GM19397 (cell line): ENCODE results near the gene DPYSL4.
"Not testable (repeated sequence)": the region's sequence is repeated elsewhere in the genome, so short reads cannot be mapped to it uniquely, and the experiment has no call there.

ENCODE experiments used
- ATAC-seq: cut with Tn5 transposase; IDR thresholded peaks from one replicate; pipeline ENCODE4 v1.9.1; 2021; ENCODE audit warnings: mild to moderate bottlenecking, moderate library complexity; ENCODE audit not compliant: unreplicated experiment

DPYSL4 gene

DNA sequence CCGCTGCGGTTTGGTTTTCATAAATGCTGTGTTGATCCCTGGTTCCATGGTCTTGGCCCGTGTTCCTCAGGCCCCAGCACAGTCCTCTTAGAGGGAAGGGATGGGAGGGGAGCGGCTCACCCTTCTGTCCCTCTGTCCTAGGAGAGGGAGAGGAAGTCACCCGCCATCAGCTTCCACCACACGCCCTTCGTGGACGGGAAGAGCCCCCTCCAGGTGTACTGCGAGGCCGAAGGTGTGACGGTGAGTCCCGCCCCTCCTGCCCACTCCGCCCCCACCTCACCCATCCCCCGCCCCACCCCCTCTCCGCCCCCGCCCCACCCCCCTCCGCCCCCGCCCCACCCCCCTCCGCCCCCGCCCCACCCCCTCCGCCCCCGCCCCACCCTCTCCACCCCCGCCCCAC is 37.5 kb upstream of the DPYSL4 start:
- no peak for ATAC-seq

- ATAC-seq = no peak
These were observed 36.8 kb upstream of the DPYSL4 start for GRCh38 chr10:132149917-132150316.

- no peak for ATAC-seq
These were observed 36.0 kb upstream of the DPYSL4 start for GRCh38 chr10:132150777-132151176.

DNA sequence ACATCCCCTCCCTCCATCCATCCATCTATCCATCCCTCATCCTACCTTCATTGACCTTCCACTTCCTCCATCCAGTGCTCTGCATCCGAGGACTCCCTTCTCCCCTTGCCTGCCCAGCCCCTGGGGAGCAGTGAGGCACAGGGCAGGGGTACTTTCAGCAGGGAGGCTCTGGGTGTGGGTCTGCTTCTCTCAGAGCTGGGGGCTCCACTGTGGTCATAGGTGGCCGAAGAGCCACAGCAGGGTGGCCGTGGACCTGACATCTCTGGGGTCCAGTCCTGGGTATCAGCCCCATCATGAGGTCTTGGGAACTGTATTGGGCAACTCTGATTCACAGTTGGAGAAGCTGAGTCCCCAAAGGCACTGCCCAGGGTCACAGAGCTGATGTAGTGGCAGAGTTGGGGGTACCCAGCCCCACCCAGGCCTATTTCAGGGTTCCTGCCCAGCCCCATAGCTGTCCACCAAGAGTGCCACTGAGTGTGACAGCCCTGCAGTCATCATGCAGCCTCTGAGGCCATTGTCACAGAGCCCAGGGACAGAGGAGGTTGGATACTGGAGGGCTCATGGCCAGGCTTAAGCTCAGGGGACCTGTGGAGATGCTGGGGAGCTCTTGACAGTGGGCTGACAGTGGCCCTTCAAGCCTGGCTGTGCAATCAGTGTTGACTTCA is 35.3 kb upstream of the DPYSL4 start:
- ATAC-seq = no peak

DNA sequence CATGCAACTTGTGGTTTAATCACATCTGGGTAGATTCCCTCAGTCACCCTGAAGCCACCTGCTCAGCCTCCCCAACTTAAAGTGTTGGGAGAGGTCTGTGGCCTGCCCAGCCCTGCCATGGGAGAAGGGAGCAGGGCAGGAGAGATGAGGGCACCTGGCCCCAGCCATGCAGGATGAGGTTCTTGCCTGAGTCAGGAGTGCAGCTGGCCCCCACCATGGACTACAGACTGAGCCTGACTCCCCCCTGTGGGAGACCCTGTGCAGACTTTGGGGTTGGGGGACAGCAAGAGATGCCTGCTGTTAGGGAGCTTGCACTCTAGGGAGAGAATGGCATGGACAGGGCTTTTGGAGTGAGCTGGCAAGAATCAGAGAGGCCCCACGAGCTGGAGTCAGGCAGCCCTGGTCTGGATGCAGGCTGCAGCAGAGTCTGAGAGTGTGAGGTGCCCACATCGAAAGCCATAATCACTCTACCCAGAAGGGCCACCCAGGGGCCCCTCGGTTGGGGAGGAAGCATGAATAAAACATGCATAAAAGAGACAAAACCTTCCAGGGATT is 34.7 kb upstream of the DPYSL4 start:
- no peak for ATAC-seq

DNA sequence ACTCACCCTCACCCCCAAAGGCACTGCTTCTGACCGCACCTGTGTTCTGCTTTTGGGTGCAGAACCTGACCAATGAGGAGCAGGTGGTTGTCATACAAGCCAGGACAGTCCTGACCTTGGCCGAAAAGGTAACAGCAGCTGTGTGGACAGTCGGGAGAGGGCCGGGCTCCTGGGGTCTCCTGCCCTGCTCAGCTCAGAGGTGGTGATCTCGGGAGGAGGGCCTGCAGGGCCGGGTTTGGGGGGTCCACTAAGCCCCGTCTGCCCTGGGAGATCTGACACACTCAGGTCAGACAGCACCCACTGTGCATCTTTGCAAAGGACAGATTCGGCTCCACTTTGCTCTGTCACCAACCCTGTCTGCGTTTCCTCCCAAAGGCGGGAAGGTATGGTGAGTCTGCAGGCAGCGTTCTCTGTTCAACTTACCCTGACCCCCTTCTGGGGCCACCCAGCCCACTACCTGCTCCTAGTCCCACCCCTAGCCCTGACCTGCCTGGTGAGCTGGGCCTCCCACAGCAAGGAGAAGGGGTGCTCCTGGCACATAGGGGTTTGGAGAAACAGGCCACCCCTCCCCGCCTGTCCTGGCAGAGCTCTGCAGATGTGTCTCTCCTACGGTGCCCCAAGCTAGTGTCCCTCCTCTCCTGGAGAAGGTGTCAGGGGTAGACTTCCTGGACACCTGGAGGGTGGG is 33.7 kb upstream of the DPYSL4 start:
- no peak for ATAC-seq

DNA sequence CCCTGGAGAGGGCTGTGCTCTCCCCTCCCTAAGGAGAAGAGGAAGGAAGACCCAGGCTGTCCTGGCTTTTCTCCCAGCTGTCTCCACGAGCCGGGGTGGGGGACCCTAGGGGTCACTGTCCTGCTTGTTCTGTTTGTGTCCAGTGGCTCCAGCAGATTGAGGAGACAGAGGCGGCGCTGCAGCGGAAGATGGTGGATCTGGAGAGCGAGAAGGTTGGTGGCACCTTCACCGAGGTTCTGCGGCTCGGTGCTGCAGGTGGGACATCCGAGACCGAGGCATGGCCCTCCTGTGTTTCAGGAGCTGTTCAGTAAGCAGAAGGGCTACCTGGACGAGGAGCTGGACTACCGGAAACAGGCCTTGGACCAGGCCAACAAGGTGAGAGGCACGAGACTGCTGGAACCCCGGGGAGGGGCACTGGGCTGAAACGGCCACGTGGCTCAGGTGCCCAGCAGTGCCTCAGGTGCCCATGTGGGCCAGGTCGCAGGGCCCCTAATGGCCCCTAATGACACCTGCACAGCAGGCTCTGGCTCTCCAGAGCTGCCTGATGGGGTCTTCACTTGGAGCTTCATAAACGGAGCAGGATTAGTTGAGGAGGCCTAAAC is 33.0 kb upstream of the DPYSL4 start:
- ATAC-seq = no peak

GRCh38 chr10:132154440-132154839 is 32.3 kb upstream of the DPYSL4 start:
- no peak for ATAC-seq

GRCh38 chr10:132154931-132155330 is 31.8 kb upstream of the DPYSL4 start:
- ATAC-seq = no peak

DNA sequence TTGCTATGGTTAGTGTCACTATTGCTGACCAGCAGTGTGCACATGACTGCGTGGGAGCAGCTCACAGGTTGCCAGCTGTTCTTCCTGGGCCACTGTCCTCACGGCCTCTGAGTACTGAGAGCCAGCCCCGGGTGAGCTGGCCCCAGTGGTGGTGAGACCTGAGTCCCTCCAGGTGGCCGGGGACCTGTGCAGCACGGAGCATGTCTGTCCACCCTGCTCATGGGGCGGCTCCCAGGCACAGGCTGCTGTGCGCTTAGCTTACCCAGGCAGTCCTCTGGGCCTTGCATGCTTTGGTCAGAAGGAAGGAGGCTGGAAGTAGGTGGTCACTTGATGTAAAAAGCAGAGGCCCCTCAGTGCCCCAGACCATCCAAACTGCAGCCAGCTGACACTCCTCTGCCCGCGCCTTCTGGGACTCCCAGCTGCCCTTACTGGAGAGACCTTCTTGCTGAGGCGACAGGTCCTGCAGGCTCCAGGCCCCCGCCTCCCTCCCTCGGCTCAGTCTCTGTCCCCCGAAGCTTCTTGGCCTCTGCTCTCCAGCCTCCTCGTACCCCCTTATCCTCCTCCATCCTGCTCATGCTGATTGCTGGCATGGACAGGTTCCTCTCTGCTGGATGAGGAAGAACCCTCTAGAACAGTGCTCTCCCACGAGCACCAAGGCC is 30.9 kb upstream of the DPYSL4 start:
- no peak for ATAC-seq

DNA sequence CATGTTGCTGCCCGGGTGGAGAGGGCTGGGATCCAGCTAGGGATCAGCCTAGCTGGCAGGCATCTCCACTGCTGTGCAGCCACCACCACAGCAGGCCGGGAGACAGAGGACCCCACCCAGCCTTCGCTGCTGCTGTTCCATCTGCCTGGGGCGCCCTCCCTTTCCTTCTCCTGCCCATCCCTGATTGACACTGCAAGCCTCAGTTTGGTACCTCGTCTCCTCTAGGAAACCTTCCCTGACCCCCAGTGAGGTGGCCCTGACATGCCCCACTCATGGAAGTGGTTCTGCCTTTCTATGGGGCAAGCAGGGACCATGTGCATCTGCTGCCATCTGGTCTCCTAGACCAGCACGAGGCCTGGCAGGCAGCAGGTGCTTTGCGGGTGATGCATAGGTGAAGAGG is 30.4 kb upstream of the DPYSL4 start:
- ATAC-seq = no peak

- no peak for ATAC-seq
These were observed 29.6 kb upstream of the DPYSL4 start for GRCh38 chr10:132157101-132157500.

- no peak for ATAC-seq
These were observed 28.5 kb upstream of the DPYSL4 start for GRCh38 chr10:132158122-132158741.

DNA sequence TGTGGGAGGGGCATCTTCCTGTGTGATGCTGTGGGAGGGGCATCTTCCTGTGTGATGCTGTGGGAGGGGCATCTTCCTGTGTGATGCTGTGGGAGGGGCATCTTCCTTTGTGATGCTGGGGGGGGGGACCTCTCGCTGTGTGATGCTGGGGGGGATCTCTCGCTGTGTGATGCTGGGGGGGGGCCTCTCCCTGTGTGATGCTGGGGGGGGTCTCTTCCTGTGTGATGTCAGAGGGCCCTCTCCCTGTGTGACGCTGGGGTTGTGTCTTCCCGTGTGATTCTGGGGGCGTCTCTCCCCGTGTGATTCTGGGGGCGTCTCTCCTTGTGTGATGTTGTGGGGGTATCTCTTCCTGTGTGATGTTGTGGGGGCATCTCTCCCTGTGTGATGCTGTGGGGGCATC is 27.9 kb upstream of the DPYSL4 start:
- no peak for ATAC-seq

- ATAC-seq = not testable (repeated sequence)
These were observed 27.2 kb upstream of the DPYSL4 start for GRCh38 chr10:132159302-132160230.

DNA sequence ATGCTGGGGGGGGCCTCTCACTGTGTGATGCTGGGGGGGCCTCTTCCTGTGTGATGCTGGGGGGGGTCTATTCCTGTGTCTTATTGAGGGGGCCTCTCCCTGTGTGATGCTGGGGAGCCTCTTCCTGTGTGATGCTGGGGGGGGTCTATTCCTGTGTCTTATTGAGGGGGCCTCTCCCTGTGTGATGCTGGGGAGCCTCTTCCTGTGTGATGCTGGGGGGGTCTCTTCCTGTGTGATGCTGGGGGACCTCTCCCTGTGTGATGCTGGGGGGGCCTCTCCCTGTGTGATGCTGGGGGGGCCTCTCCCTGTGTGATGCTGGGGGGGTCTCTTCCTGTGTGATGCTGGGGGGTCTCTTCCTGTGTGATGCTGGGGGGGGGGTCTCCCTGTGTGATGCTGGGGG is 26.5 kb upstream of the DPYSL4 start:
- not testable (repeated sequence) for ATAC-seq

GRCh38 chr10:132160834-132161622 is 25.7 kb upstream of the DPYSL4 start:
- not testable (repeated sequence) for ATAC-seq

DNA sequence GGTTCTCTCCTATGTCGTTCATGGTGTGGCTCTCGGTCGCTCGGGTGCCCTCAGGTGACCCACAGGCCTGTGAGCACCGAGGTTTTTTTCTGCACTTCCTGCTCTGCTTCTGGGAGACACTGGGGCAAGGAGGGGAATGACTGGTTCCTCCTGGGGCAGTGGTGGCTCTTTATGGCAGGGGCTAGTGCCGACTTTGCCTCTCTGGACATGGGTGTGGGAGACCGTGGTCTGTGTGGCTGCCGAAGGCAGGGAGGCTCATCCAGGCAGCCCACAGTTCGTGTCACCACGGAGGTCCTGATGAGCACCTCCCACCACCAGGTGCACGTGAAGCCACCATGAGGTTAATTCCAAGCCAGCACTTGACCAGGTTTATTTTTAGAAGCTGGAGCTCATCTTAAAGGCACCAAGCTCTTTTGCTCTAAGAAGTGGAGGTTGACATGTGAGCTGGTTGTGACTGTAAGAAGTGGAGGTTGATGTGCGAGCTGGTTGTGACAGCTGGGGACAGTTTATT is 24.7 kb upstream of the DPYSL4 start:
- no peak for ATAC-seq
